ENCODE results near the gene SPPL2B.
"Not testable (repeated sequence)": the region's sequence is repeated elsewhere in the genome, so short reads cannot be mapped to it uniquely, and the experiment has no call there.

Gene SPPL2B

DNA sequence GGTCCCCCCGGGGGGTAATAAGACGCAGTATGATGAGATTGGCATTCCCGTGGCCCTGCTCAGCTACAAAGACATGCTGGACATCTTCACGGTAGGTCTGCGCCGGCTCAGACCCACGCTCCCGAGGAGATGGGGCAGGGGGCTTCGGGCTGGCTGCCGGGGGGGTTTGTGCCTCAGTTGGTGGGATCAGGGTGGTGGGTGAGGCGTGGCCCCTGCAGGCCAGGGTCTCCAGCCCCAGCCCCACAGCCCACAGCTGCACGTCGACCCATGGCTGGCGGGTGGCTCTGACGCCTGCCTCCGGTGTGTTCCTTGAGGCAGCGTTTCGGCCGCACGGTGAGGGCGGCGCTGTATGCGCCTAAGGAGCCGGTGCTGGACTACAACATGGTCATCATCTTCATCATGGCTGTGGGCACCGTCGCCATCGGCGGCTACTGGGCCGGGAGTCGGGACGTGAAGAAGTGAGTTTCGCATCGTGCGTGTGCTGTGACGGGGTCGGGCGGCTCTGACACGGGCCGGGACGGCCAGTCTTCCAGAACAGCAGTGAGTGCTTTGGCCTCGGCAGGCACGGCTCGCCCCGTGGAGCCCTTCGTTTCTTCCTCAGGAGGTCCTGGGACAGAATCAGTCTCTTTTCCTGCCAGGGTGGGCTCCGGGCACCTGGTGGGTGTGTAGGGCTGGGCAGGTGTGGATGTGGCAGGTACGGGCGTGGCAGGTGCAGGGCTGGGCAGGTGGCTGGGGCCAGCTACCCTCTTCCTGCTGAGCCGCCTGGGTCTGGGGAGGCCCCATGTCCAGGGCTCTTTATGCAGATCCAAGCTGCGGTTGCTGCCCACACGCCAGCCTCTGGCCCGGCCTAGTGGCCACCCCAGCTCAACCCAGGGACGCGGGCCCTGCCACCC lies 10.5 kb downstream of the SPPL2B start:
- no peak for DNase-seq

DNA sequence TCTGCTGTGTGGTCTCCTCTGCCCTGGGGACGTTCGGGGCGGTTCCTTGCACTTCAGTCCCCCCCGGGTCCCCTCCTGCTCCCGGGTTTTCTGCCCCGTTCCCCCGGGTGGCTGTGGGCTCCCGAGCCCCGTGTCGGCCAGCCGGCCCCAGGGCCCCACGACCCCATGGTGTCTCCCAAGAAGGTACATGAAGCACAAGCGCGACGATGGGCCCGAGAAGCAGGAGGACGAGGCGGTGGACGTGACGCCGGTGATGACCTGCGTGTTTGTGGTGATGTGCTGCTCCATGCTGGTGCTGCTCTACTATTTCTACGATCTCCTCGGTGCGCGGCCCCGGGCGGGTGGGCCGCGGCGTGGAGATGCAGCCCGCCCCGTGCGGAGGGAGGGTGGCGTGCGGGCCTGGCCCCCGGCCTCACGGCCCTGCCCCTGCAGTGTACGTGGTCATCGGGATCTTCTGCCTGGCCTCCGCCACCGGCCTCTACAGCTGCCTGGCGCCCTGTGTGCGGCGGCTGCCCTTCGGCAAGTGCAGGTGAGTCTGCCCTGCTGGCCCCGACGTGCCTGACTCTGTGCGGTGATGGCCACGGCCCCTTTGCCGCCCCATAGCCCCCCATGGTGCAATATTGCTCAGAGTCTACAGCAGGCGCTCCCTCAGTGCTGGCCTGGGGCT lies 11.3 kb downstream of the SPPL2B start:
- no peak for DNase-seq

DNA sequence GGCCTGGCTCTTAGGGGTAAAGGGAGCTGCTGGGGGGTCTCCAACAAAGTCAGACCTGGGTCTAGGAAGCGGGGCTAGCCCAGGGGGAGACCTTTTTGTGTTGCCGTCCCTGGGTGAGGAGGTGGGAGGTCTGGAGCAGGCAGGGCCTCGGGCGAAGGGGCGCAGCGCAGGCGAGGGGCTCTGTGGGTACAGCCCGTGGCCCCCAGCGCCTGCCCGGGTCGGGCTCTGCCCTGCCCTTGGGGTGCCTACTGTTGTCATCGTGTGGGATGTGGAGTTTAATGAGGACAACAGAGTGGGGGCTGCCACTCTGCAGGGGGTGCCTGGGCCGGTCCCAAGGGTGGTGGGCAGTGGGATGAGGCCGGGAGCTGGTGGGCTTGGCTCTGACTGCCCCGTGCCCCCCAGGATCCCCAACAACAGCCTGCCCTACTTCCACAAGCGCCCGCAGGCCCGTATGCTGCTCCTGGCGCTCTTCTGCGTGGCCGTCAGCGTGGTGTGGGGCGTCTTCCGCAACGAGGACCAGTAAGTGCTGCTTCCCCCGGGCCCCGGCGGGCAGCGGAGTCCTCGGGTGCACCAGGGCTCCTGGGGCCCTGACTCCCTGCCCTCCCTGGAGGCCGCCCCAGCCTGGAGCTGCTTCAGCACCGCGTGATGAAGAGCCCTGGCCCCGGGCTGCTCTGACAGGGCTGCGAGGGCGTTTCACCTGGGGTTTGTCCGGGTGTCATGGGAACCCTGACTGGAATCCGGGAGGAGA lies 12.2 kb downstream of the SPPL2B start:
- DNase-seq = no peak

DNA sequence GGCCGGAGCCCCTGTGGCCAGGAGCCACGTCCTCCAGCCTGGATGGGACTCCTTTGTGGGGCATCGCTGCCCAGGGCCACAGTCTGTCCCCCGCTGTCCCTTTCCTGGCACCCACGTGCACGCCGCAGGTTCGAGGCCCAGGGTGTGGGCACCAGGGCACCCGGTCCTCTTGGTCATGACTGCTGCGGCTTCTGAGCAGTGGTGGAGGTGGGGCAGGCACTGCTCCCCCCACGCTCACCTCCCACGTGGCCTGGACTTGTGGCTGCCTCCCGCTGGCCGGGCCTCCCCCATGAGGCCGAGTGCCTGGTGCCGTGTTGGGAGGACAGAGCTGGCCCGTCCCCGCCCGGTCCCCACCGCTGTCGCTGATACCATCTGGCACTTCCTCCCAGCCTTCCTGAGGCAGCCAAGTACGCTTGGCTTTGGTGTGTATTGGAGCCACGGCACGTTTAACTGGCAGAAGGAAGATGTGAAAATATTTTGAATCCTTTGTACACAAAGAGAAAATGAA lies 12.8 kb downstream of the SPPL2B start:
- DNase-seq = no peak

DNA sequence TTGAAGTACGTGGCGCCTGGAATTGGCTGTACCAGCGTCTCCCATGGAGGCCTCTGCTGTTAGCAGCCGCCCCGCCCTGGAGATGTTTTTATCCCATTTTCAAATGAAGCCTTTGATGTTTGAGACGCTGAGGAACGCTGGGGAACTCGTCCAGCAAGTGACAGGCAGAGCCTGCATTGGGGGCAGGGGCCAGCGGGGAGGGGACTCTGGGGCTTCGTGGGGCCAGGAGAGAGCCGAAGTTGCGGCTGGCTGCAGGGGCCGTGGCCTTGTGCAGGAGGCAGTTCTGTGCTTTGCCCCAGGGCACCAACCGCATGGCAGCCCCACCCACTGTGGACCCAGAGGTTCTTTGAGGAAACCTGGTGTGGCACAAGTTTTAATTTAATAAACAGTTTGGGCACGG lies 13.5 kb downstream of the SPPL2B start:
- no peak for DNase-seq

DNA sequence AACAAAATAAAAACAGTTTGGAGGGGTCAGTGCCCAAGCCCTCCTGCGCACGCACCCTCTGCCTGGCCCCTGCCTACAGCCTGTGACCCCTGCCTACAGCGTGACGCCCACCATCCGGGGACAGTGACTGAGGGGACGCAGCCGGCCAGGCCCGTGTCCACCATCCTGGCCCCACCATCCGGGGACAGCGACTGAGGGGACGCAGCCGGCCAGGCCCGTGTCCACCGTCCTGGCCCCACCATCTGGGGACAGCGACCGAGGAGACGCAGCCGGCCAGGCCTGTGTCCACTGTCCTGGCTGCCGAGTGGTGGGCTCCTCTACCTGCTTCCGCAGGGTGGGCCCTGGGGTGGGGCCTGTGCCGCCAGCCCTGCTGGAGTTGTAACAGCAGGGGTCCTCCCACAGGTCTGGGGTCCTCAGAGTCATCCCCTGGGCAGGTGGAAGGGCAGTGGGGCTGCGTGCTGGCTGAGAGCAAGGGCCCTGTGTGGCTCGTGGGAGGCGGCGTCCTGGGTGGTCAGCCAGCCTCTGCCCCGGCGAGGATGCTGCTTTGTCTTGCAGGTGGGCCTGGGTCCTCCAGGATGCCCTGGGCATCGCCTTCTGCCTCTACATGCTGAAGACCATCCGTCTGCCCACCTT lies 14.3 kb downstream of the SPPL2B start:
- DNase-seq = no peak

DNA sequence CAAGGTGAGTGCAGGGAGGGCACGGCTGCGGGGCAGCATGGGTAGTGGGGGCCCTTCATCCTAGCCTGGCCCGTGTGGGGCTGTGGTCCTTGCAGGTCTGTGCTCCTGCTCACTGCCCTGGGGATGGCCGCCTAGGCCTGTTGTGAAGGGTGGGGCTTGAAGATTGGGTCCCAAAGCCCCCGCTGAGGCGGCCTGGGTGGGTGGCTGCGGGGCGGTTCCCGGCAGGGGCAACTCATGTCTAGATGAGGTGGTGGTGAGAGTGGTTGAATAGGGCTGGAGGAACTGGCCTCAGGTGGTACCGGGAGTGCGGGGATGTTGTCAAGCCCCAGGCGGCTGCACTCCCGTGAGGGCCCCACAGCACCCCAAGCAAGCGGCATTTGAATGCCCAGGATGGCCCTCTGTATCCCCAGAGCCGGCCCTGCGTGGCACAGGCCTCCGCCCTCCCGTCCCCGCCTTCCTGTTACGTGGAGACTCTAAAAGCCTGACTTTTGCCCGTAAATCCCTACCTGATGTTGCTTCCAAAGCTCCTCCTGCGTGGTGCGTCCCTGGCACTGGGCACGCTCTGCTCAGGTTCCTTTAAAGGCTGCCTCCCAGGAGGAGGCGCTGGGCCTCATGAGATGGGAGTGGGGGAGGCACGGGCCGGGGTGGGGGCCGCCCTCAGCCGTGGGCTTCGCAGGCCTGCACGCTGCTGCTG lies 15.0 kb downstream of the SPPL2B start:
- DNase-seq = no peak

DNA sequence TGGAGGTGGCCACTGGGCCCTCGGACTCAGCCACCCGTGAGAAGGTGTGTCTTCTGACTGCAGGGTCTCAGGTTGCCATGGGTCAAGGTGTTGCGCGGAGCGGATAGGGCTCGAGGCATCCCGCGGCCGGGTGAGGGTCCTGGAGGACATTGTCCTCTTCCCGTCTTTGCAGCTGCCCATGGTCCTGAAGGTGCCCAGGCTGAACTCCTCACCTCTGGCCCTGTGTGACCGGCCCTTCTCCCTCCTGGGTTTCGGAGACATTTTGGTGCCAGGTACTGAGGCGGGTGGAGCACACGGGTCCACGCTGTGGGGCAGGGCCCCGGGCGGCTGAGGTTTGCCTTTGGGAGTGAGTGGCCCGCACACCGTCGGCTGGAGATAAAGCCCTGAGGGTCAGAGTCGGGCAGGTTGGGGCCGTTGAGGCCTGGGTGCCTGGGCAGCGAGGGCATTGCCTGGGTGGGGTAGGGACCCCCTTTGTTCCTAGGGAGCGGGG lies 15.9 kb downstream of the SPPL2B start:
- DNase-seq = no peak

DNA sequence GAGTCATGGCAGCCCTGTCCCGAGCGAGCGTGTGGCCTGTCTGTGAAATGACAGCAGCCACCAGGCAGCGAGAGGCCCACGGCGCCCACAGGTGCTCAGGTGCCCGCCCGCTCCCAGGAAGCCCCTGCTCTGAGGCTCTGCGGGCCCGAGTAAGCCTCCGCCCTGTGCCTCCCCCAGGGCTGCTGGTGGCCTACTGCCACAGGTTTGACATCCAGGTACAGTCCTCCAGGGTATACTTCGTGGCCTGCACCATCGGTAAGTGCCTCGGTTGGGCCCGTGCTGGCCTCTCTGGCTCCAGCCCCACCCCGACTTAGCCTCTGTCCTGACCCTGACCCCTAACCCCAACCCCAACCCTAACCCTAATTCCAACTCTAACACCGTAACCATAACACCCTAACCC lies 16.6 kb downstream of the SPPL2B start:
- no peak for DNase-seq

DNA sequence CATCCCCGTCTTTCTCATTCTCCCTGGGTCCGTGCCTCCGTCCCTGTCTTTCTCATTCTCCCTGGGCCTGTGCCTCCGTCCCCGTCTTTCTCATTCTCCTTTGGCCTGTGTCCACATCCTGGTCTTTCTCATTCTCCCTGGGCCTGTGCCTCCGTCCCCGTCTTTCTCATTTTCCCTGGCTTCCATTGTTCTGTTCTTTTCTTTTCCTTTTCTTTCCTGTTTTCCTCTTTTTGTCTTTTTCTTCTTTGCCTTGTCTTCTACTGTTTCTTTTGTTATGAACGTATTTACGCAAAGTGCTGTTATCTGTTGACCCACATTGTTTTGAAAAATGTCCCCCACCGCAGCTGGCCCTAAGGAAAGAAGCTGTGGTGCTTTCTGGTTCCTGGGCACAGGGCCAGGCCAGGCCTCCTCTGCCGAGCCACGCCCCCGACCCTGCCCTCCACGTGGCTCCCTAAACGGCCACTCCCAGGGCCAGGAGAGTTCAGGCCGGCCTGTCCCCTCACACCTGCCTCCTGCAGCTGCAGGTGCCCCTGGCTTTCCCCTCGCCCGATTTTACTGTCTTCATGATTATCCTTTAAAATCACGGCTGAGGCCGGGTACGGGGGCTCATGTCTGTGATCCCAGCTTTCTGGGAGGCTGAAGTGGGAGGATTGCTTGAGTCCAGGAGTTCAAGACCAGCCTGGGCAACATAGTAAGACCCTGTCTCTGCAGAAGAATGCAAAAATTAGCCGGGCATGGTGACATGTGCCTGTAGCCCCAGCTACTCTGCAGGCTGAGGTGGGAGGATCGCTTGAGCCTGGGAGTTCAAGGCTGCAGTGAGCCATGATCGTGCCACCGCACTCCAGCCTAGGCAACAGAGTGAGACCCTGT lies 17.5 kb downstream of the SPPL2B start:
- no peak for DNase-seq

DNA sequence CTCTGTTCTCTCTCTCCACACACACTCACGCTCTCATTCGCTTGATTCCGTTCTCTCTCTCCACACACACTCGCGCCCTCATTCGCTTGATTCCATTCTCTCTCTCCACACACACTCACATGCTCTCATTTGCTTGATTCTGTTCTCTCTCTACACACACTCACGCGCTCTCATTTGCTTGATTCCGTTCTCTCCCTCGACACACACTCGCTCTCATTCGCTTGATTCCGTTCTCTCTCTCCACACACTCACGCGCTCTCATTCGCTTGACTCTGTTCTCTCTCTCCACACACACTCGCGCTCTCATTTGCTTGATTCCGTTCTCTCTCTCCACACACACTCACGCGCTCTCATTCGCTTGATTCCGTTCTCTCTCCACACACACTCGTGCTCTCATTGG lies 21.3 kb downstream of the SPPL2B start:
- not testable (repeated sequence) for DNase-seq

DNA sequence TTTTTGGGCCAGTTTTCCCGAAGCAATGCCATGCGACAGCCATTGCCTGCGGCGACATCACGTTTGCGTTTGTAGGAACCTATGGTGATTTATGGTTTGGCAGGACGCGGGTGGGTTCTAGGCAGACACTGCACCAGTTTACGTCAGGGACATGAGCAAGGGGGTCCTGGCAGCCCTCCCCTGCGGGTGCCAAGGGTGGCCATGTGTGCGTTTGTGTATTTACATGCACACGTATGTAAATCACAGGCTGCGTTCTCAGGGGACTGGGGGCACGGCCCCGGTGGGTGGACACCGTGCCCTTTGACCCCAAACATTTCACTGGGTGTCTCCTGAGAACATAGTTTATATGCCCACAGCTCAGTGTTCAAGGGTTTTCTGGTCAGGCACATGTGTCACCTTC lies 22.2 kb downstream of the SPPL2B start:
- DNase-seq = no peak

DNA sequence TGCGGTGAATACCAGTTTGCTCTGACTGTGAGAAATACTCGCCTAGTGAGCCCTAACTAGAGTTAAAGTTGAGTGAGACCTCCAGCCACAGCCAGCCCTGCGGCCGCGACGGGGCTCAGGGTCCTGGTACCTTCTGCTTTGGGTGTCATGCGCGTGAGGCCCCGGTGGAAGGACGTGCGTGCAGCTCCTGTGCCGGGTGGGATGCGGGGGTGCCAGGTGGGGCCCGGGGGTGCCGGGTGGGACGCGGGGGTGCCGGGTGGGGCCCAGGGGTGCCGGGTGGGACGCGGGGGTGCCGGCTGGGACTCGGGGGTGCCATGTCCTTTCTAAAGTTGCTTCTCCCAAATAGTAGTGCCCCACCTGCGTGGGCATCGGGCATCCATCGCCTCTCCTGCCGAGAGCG lies 23.1 kb downstream of the SPPL2B start:
- DNase-seq = no peak

DNA sequence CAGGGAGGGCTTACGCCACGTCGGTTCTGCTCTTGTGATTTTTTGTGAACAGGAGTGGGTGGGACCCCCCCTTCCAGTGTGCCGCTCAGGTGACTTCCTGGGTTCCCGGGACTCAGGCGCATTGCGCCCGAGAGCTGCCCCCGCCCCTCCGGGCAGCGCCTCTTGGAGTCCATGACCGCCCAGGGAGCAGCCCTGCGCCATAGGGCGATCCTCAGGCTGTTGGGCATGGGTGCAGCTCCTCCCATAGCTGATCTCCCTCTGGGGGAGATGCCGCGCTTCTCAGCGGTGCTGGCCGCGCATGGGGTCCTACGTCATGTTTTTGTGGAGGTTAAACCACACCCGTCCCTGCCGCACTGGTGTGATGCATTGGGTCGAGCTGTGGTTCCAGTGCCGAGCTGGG lies 23.6 kb downstream of the SPPL2B start:
- DNase-seq = no peak

DNA sequence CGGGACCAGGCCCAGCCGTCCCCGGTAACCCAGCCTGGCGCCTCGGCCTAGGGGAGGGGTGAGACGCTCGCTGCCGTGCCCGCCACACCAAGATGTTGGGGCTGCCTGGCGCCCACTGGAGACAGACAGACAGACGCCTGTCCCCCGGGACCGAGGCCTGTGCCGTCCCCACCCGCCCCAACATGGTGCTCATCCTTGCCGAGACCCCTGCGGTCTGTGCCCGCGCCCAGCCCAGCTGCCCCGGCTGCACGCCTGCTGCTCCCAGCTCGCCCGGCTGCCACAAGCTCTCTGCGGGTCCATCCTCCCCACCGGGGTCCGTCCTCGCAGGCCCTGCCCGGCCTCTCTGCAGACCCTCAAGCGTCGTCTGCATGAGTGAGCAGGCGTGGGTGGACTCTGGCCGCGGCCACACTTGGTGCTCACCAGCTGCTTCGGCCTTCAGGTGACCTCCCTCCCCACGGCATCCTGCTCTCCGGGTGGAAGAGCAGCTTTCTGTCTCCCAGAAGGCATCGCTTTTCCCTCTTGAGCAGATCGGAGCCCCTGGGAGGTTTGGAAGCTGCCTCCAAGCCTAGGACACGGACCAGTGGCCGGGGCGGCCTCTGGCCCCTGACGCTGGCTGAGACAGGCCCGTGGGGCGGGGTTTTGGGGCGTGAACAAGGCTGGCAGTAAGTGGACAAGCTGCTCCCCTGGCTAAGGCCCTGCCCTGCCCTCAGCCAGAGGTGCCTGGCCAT lies 24.8 kb downstream of the SPPL2B start:
- no peak for DNase-seq

DNA sequence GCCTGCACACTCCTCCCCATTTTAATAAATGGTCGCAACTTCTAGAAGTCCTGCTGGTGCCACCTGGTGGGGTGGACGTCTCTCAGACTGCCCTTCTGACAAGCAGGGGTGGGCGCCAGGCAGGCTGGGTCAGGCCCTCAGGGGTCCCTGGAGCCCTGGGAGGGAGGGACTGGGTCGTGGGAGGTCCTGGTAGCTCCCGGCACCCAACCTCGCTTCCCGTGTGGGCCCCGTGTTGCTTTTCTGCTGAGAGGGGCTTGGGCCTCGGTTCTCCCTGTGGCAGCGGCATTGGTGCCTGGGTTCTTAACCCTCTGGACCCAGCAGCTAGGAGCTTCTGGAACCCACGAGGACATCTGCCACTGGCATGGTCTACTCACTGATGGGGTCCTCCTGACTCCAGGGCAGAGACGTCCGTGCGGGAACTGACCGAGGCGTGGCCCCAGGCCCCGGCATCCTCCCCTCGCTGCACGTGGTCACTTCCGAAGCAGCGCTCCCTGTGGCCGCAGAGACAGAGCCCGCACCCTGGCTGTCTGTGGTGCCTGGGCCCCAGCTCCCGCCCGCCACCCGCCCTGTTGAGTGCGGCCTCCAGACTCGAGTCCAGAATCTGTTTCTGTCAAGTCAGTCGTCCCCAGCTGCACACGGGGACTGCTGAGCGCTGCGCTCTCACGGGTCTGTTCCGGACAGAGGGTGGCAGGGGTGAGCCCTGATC lies 25.6 kb downstream of the SPPL2B start:
- DNase-seq = no peak

DNA sequence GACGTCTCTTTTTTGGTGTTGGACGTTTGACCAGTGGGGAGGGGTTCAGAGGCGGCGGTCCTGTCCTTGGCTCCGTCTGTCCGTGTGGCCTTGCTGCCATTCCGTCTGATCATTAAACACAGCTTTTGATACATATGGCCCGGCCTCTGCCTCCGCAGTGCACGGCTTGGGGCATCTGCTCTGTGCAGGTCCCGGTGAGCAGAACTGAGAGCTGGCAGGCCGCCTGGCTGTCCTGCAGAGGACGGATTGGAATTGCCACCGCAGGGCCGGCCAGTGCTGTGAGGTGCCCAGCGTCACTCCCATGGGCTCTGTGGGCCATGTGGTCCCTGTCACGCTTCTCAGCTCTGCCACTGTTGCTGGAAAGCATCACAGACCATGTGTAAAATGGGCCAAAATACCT lies 26.2 kb downstream of the SPPL2B start:
- no peak for DNase-seq

DNA sequence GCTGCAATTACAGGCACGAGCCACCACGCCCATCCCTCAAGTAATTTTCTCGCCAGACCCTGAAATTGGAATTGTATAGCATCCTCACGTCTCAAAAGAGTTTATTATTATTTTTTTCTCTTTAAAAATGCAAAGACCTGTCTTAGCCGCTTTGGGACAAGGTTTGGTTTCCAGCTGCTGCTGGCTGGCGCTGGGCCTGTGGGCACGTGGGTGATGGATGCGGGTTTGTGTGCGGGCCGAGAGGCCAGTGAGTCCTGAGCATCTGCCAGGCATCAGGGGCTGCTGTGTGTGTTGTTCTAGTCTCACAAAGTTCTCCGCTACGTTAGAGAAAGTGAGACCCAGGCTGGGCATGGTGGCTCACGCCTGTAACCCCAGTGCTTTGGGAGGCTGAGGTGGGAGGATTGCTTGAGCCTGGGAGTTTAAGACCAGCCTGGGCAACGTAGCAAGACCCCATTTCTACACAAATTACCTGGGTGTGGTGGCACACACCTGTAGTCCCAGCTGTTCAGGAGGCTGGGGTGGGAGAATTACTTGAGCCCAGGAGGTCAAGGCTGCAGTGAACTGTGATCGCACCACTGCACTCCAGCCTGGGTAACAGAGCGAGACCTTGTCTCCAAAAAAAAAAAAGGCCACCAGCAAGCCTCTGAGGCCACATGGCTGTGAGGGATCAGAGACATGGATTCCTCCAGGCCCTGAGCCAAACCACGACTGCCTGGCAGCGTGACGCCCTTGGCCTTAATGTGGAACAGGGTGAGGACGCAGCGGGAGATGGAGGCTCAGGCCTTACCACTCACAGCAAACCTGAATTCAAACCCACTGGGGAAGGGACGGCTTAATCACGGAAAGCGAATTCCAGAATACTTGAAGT lies 26.9 kb downstream of the SPPL2B start:
- DNase-seq = no peak

All from kidney glomerular epithelial cell (primary cell).